ENCODE measurements around the gene RDH5. TPM values are rescaled to one million over a fixed set of nuclear protein-coding genes. Genes with fewer than 3 reads are reported as not detected.

The RDH5 gene
- total RNA-seq, 3 donors from 2014 or later (not counting 1 experiment from before 2014, with no cell fraction given) = 9.6 to 19.0 (median 10.1) TPM

DNA sequence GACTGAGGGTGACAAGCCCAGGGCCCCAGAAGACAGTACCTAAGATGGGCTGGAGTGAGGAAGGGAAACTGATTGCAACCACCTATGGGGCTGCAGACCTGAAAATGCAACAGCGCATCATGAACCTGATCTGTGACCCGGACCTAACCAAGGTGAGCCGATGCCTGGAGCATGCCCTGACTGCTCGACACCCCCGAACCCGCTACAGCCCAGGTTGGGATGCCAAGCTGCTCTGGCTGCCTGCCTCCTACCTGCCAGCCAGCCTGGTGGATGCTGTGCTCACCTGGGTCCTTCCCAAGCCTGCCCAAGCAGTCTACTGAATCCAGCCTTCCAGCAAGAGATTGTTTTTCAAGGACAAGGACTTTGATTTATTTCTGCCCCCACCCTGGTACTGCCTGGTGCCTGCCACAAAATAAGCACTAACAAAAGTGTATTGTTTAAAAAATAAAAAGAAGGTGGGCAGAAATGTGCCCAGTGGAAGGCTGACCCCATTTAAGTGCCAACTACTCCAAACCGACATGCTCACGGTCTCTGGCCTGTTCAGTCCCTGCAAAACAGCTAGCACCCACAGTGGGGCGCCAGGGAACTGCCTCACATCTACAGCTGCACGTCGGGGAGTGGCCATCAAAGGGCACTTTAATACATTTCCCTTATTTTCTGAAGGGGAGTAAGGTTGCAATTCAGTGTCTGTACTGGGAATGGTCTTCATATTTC lies 4.2 kb downstream of the RDH5 start:
- peak overlapping the region; percentile 30 for H3K4me3 Mint-ChIP-seq
- Histone ChIP-seq H3K9me3 (ENCODE audit: control insufficient read depth, insufficient read depth, low read length) (no peaks in the 10 kb centered on the region), H3K36me3 (ENCODE audit: control insufficient read depth, insufficient read depth, low read length) (peaks cover 32% of the 10 kb centered on the region), H3K4me1 (ENCODE audit: control insufficient read depth, insufficient read depth, low read length) (peaks cover 50% of the 10 kb centered on the region), H3K27me3 (ENCODE audit: control insufficient read depth, insufficient read depth, low read length) (no peaks in the 10 kb centered on the region), H3K27ac (ENCODE audit: low read length) (no peak overlapping the region), H3K4me3 (ENCODE audit: low read length) (no peak overlapping the region)
- WGBS (ENCODE audit: insufficient coverage) = 72% methylated on average over 9 of the region's 11 CpGs
- intact Hi-C loops (cut with micrococcal nuclease) = loop anchor here (1.0 kb wide), 1 partner anchor 14 kb away; no protein-coding TSS in a partner anchor
- H3K36me3 Mint-ChIP-seq = peaks cover 10% of the 10 kb centered on the region
- no peaks in the 10 kb centered on the region for H3K27me3 Mint-ChIP-seq (ENCODE audit: low read depth in 2 of 2)
- TF ChIP-seq, protein P1, sequence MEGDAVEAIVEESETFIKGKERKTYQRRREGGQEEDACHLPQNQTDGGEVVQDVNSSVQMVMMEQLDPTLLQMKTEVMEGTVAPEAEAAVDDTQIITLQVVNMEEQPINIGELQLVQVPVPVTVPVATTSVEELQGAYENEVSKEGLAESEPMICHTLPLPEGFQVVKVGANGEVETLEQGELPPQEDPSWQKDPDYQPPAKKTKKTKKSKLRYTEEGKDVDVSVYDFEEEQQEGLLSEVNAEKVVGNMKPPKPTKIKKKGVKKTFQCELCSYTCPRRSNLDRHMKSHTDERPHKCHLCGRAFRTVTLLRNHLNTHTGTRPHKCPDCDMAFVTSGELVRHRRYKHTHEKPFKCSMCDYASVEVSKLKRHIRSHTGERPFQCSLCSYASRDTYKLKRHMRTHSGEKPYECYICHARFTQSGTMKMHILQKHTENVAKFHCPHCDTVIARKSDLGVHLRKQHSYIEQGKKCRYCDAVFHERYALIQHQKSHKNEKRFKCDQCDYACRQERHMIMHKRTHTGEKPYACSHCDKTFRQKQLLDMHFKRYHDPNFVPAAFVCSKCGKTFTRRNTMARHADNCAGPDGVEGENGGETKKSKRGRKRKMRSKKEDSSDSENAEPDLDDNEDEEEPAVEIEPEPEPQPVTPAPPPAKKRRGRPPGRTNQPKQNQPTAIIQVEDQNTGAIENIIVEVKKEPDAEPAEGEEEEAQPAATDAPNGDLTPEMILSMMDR (IDR thresholded peaks at IDR 0.05) = peak; percentile 61
- H3K27ac Mint-ChIP-seq = peak overlapping the region; percentile 56 to 95
- H3K4me1 Mint-ChIP-seq = peaks cover 34 to 40% of the 10 kb centered on the region in 2 donors
- ATAC-seq = peak; percentile 49 to 60 (median 49)
- no peaks in the 10 kb centered on the region for H3K9me3 Mint-ChIP-seq
- DNase-seq = peak; percentile 66 to 79

DNA sequence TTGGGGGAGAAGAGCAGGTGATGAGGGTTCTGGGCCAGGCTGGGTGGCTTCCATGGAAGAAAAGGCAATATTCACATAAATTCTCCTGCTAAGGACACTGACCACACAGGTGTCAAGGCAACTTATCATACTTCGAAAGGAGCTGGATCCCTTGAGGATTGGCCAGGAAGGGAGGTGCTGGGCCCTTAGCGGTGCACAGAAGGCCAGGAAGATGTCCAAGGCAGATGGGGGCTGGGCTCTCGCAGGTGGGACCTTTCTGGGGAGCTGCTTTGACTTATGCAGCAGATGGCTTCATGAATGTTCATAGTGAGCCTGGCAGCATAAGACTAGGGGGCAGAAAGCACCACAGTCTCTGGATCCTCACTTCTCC lies 4.7 kb downstream of the RDH5 start:
- H3K27ac Mint-ChIP-seq = peak overlapping the region; percentile 56 to 95

DNA sequence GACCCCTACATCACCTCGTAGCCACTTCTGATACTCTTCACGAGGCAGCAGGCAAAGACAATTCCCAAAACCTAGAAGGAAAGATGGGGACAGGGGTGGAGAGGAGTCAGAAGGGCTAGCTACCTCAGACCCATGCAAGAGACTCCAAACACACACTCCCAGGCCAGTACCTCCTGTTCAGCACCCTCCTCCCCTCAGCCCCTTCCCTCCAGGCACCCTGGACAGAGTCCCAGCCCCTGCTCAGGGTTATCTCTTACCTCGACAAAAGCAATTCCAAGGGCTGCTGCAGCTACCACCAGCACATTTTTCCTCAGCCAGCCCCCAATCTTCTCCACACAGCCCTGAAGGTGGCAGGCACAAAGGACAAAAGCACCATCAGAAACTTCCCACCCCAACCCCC lies 5.4 kb downstream of the RDH5 start:
- intact Hi-C loops (cut with micrococcal nuclease) = loop anchor here (5.0 kb wide), 1 partner anchor 207 kb away; the partner anchor contains the start of gene DGKA
- no peaks in the 10 kb centered on the region for H3K27me3 ChIP-seq (ENCODE audit: control insufficient read depth, insufficient read depth, low read length)
- peaks cover 29% of the 10 kb centered on the region for H3K36me3 ChIP-seq (ENCODE audit: control insufficient read depth, insufficient read depth, low read length)
- DNase-seq (no peak), ATAC-seq (no peak)
- TF ChIP-seq, protein P1 (IDR thresholded peaks at IDR 0.05) = no peak
- Mint-ChIP-seq H3K36me3 (peaks cover 10% of the 10 kb centered on the region), H3K27me3 (ENCODE audit: low read depth in 2 of 2) (no peaks in the 10 kb centered on the region), H3K4me1 (peaks cover 41 to 52% of the 10 kb centered on the region in 2 donors), H3K4me3 (peak overlapping the region; percentile 59), H3K9me3 (no peaks in the 10 kb centered on the region), H3K27ac (peak overlapping the region; percentile 56 to 95)
- no peak overlapping the region for H3K4me3 ChIP-seq (ENCODE audit: low read length)
- WGBS (ENCODE audit: insufficient coverage) = 86% methylated on average over 1 of the region's 3 CpGs
- no peak overlapping the region for H3K27ac ChIP-seq (ENCODE audit: low read length)
- H3K9me3 ChIP-seq (ENCODE audit: control insufficient read depth, insufficient read depth, low read length) = no peaks in the 10 kb centered on the region
- H3K4me1 ChIP-seq (ENCODE audit: control insufficient read depth, insufficient read depth, low read length) = peaks cover 54% of the 10 kb centered on the region

More for the DNA sequence above, 4.7 kb downstream of the RDH5 start:
- H3K9me3 Mint-ChIP-seq = no peaks in the 10 kb centered on the region
- TF ChIP-seq, protein P1 (IDR thresholded peaks at IDR 0.05) = no peak
- Histone ChIP-seq H3K9me3 (ENCODE audit: control insufficient read depth, insufficient read depth, low read length) (no peaks in the 10 kb centered on the region), H3K4me3 (ENCODE audit: low read length) (no peak overlapping the region), H3K4me1 (ENCODE audit: control insufficient read depth, insufficient read depth, low read length) (peaks cover 54% of the 10 kb centered on the region), H3K27ac (ENCODE audit: low read length) (no peak overlapping the region), H3K27me3 (ENCODE audit: control insufficient read depth, insufficient read depth, low read length) (no peaks in the 10 kb centered on the region), H3K36me3 (ENCODE audit: control insufficient read depth, insufficient read depth, low read length) (peaks cover 29% of the 10 kb centered on the region)
- H3K4me1 Mint-ChIP-seq = peaks cover 39 to 46% of the 10 kb centered on the region in 2 donors
- ATAC-seq (no peak), DNase-seq (no peak)
- peaks cover 10% of the 10 kb centered on the region for H3K36me3 Mint-ChIP-seq
- peak overlapping the region; percentile 30 for H3K4me3 Mint-ChIP-seq
- WGBS (ENCODE audit: insufficient coverage) = 89% methylated on average over 3 of the region's 3 CpGs
- H3K27me3 Mint-ChIP-seq (ENCODE audit: low read depth in 2 of 2) = no peaks in the 10 kb centered on the region
- intact Hi-C loops (cut with micrococcal nuclease) = loop anchor here (1.0 to 5.0 kb wide), 2 partner anchors 13 to 207 kb away; partner anchors contain the start of gene DGKA
